Panc1 (cell line): ENCODE results near the gene LYSET. TPM values are rescaled to one million over a fixed set of nuclear protein-coding genes. Genes with fewer than 3 reads are reported as not detected.

Experiments
- ATAC-seq: fragments of 200-7000 bp; cut with Tn5 transposase; 2 replicates; pipeline ENCODE4 v1.9.1; 2020; ENCODE audit warnings: mild to moderate bottlenecking, moderate library complexity
- BruUV-seq: library from RNA; stranded (reverse); fragments of 400-500 nt; replicated peaks from 2 replicates; lab custom pipeline; 2021; lab: Mats Ljungman, UMichigan
- CTCF ChIA-PET: fragments of 300-600 bp; sonication (Branson Sonifier 250); formaldehyde crosslinking; loops from one replicate; lab custom pipeline; 2022; ENCODE audit warnings: antibody characterized with exemption; lab: Charles Lee
- POLR2A ChIA-PET: fragments of 300-600 bp; sonication (Branson Sonifier 250); formaldehyde crosslinking; loops from one replicate; lab custom pipeline; 2022; ENCODE audit warnings: antibody characterized with exemption; lab: Charles Lee
- DNase-seq: peaks from one replicate; pipeline ENCODE4 v3.0.0-alpha.2; 2010; ENCODE audit warnings: low read depth, low spot score
- H3K27ac ChIP-seq: 2 replicates; pipeline ENCODE4 v1.5.1; 2011; ENCODE audit warnings: mild to moderate bottlenecking, low read length, inconsistent platforms
- H3K27me3 ChIP-seq: fragments of 200-500 bp; sonication (Bioruptor generic); 2 replicates; pipeline ENCODE4 v1.6.0; 2014; ENCODE audit warnings: low read length, inconsistent platforms; ENCODE audit not compliant: control insufficient read depth, insufficient read depth
- H3K36me3 ChIP-seq: fragments of 200-500 bp; sonication (Bioruptor generic); 2 replicates; pipeline ENCODE4 v1.5.1; 2014; ENCODE audit warnings: inconsistent platforms, mild to moderate bottlenecking, low read length, moderate library complexity; ENCODE audit not compliant: control insufficient read depth, insufficient read depth
- H3K4me1 ChIP-seq: 2 replicates; pipeline ENCODE4 v1.5.1; 2011; ENCODE audit warnings: inconsistent platforms, mild to moderate bottlenecking, low read length, moderate library complexity; ENCODE audit not compliant: control insufficient read depth, insufficient read depth
- H3K4me3 ChIP-seq, 2 experiments: 2 replicates each; pipeline ENCODE4 v1.5.1; 2011 to 2012; ENCODE audit warnings: low read depth in 2 of 2, low read length in 2 of 2, mild to moderate bottlenecking in 2 of 2, inconsistent platforms in 1 of 2, moderate library complexity in 1 of 2
- H3K9me3 ChIP-seq: fragments of 200-500 bp; sonication (Bioruptor generic); 2 replicates; pipeline ENCODE4 v1.5.1; 2014; ENCODE audit warnings: low read depth, mild to moderate bottlenecking, inconsistent platforms, low read length, moderate library complexity; ENCODE audit not compliant: control insufficient read depth, insufficient read depth
- CTCF ChIP-seq: fragments of 450-650 bp; IDR thresholded peaks from 2 replicates; pipeline ENCODE4 v1.5.1; 2017; ENCODE audit warnings: mild to moderate bottlenecking
- POLR2AphosphoS5 ChIP-seq: IDR thresholded peaks from 2 replicates; pipeline ENCODE4 v1.6.1; 2012; ENCODE audit warnings: mild to moderate bottlenecking, low read depth, low read length, moderate library complexity
- REST ChIP-seq, 2 experiments: IDR thresholded peaks; 2 replicates each; pipeline ENCODE4 v1.6.1; 2011 to 2012; ENCODE audit warnings: low read depth in 2 of 2, control low read depth in 1 of 2, low read length in 1 of 2, mild to moderate bottlenecking in 1 of 2, moderate library complexity in 1 of 2; ENCODE audit not compliant: insufficient read depth in 1 of 2
- SIN3A ChIP-seq: IDR thresholded peaks from 2 replicates; pipeline ENCODE4 v1.6.1; 2012; ENCODE audit warnings: low read depth, mild to moderate bottlenecking, low read length, moderate library complexity, borderline replicate concordance; ENCODE audit not compliant: insufficient read depth
- TCF7L2 ChIP-seq: IDR thresholded peaks from 2 replicates; pipeline ENCODE4 v1.6.1; 2011; ENCODE audit warnings: mild to moderate bottlenecking, low read depth, low read length, inconsistent platforms
- in situ Hi-C: cut with HindIII; loops from 2 replicates; pipeline ENCODE4 v1.10.0; 2016; ENCODE audit warnings: low sequenced_read_pairs, low pct_unique_long_range_greater_than_20kb
- intact Hi-C: fragments of 100-400 bp; cut with micrococcal nuclease; formaldehyde crosslinking; loops from one replicate; pipeline ENCODE4 v1.10.0; 2022; ENCODE audit not compliant: unreplicated experiment
- total RNA-seq: library from RNA; stranded (reverse); gene quantifications from one replicate; pipeline ENCODE4 v1.2.1, GENCODE V29; 2021; ENCODE audit not compliant: unreplicated experiment

LYSET gene
- total RNA-seq, 1 experiment from 2014 or later, result 20.9 TPM

DNA sequence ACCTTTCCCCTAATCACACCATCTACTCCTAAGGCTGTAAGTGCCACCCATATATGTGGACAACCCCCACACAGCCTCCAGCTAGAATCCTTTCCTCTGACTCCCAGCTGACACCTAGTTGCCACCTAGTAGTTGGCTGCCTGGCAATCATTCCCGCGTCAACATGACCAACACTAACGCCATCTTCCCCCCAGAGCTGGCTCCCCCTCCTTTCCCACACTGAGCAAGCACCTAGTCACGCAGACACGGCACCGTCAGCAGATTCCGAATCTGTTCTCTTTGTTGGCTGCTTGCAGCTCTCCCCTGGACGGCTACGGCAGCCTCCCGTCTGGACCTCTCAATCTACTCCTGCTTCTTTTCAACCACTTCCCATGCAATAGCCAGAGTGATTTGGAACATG lies 49.7 kb downstream of the LYSET start:
- intact Hi-C loops (loop anchor here (10.0 kb wide), 2 partner anchors 310 to 380 kb away; no protein-coding TSS in a partner anchor), in situ Hi-C loops (no loop called here)
- DNase-seq, result no peak
- no peak overlapping the region for H3K4me3 ChIP-seq
- H3K36me3 ChIP-seq, result no peaks in the 10 kb centered on the region
- no peak for TF ChIP-seq POLR2AphosphoS5
- no peak for TF ChIP-seq TCF7L2
- TF ChIP-seq REST (IDR thresholded peaks at IDR 0.05; ENCODE audit: insufficient read depth in 1 of 2, low read depth in 2 of 2, low read length in 1 of 2), result no peak
- no peak for TF ChIP-seq SIN3A
- no peak for TF ChIP-seq CTCF
- ATAC-seq, result peak; percentile 69
- POLR2A ChIA-PET, result no interaction called here
- H3K27me3 ChIP-seq, result no peaks in the 10 kb centered on the region
- CTCF ChIA-PET, result no interaction called here
- H3K4me1 ChIP-seq, result peaks cover 4% of the 10 kb centered on the region
- no peak overlapping the region for H3K27ac ChIP-seq
- BruUV-seq, result no TSS peak
- no peaks in the 10 kb centered on the region for H3K9me3 ChIP-seq

Other genes starting within 250 kb of the LYSET start
- gene ITPK1, start 69.4 kb upstream of the LYSET start, total RNA-seq, result 25.9 TPM
- 6.9 TPM for gene MOAP1, start 420 bp upstream of the LYSET start, total RNA-seq
- 9.5 TPM for gene GON7, start 21.7 kb downstream of the LYSET start, total RNA-seq
- gene UBR7, start 21.9 kb downstream of the LYSET start, total RNA-seq, result 19.9 TPM
- gene BTBD7, start 147.7 kb downstream of the LYSET start, total RNA-seq, result 24.7 TPM
- not detected for gene COX8C, start 161.9 kb downstream of the LYSET start, total RNA-seq
- gene UNC79, start 245.6 kb downstream of the LYSET start, total RNA-seq, result 0.05 TPM